Ascending aorta (tissue), 2 donors: ENCODE measurements around the gene CKS2. TPM values are rescaled to one million over a fixed set of nuclear protein-coding genes. Genes with fewer than 3 reads are reported as not detected.

ENCODE experiments used
- DNase-seq, 2 donors: peaks; one replicate each; pipeline ENCODE4 v3.0.0-alpha.2; 2019; ENCODE audit warnings: low spot score in 2 of 2
- H3K27ac ChIP-seq, 2 donors: fragments of 200-600 bp; sonication (generic); one replicate each; pipeline ENCODE4 v1.5.1; 2016 to 2017; ENCODE audit warnings: mild to moderate bottlenecking in 1 of 2
- H3K27me3 ChIP-seq: fragments of 200-600 bp; sonication (generic); one replicate; pipeline ENCODE4 v1.5.1; 2017
- H3K36me3 ChIP-seq, 2 donors: fragments of 200-600 bp; sonication (generic); one replicate each; pipeline ENCODE4 v1.5.1; 2016
- H3K4me1 ChIP-seq, 2 donors: fragments of 200-600 bp; sonication (generic); one replicate each; pipeline ENCODE4 v1.5.1; 2016 to 2017; ENCODE audit warnings: mild to moderate bottlenecking in 1 of 2
- H3K4me3 ChIP-seq, 2 donors: fragments of 200-600 bp; sonication (generic); one replicate each; pipeline ENCODE4 v1.5.1; 2016 to 2017; ENCODE audit warnings: mild to moderate bottlenecking in 1 of 2
- H3K9me3 ChIP-seq, 2 donors: fragments of 200-600 bp; sonication (generic); one replicate each; pipeline ENCODE4 v1.5.1; 2016
- CTCF ChIP-seq, 3 experiments: fragments of 200-600 bp in 2 of 3; fragments of 450-650 bp in 1 of 3; sonication (generic) in 2 of 3; IDR thresholded peaks; one replicate each; pipeline ENCODE4 v1.5.1; 2016 to 2019; ENCODE audit warnings: antibody characterized with exemption in 3 of 3, mild to moderate bottlenecking in 1 of 3, moderate library complexity in 1 of 3
- intact Hi-C: fragments of 100-400 bp; cut with DNase I; formaldehyde crosslinking; loops from one replicate; pipeline ENCODE4 v1.15.1; 2023
- total RNA-seq: library from RNA; depleted of rRNA; stranded (reverse); fragments of >200 nt; gene quantifications from one replicate; pipeline ENCODE4 v1.1.0, GENCODE V29; 2016

CKS2 gene
- total RNA-seq, 1 donor from 2014 or later: not detected

- no peak for TF ChIP-seq CTCF (IDR thresholded peaks at IDR 0.05)
- intact Hi-C loops: no loop called here
Observed at GRCh38 chr9:89309166-89309565, 1.8 kb upstream of the CKS2 start.

GRCh38 chr9:89309608-89310474, 1.2 kb upstream of the CKS2 start:
- no peak for DNase-seq
- Histone ChIP-seq H3K27ac (peak overlapping the region; percentile 100), H3K4me1 (peaks cover 3 to 11% of the 10 kb centered on the region in 2 donors), H3K27me3 (no peaks in the 10 kb centered on the region), H3K9me3 (no peaks in the 10 kb centered on the region), H3K4me3 (peak overlapping the region; percentile 85 to 91), H3K36me3 (no peaks in the 10 kb centered on the region)
- intact Hi-C loops: loop anchor here (1.0 to 10.0 kb wide), 6 partner anchors 8 to 1335 kb away; partner anchors contain the start of genes CDK20, SECISBP2 and SPIN1
- TF ChIP-seq CTCF (IDR thresholded peaks at IDR 0.05): no peak

More at GRCh38 chr9:89309166-89309565, 1.8 kb upstream of the CKS2 start:
- Histone ChIP-seq H3K27me3 (no peaks in the 10 kb centered on the region), H3K36me3 (no peaks in the 10 kb centered on the region), H3K4me3 (no peak overlapping the region), H3K9me3 (no peaks in the 10 kb centered on the region), H3K4me1 (peaks cover 3 to 11% of the 10 kb centered on the region in 2 donors), H3K27ac (peak overlapping the region; percentile 100)
- DNase-seq: no peak

- Histone ChIP-seq H3K36me3 (no peaks in the 10 kb centered on the region), H3K4me1 (peaks cover 3 to 11% of the 10 kb centered on the region in 2 donors), H3K4me3 (peak overlapping the region; percentile 69 to 91), H3K9me3 (no peaks in the 10 kb centered on the region), H3K27ac (peak overlapping the region; percentile 9 to 45), H3K27me3 (no peaks in the 10 kb centered on the region)
- intact Hi-C loops: loop anchor here (2.0 to 10.0 kb wide), 5 partner anchors 129 to 1337 kb away; partner anchors contain the start of genes CDK20 and SPIN1
- DNase-seq: no peak
- TF ChIP-seq CTCF (IDR thresholded peaks at IDR 0.05): no peak
Observed at GRCh38 chr9:89311346-89312221, 589 bp downstream of the CKS2 start.

GRCh38 chr9:89312222-89312571, 1.2 kb downstream of the CKS2 start:
- Histone ChIP-seq H3K36me3 (no peaks in the 10 kb centered on the region), H3K27me3 (no peaks in the 10 kb centered on the region), H3K4me3 (peak overlapping the region; percentile 69 to 91), H3K4me1 (peaks cover 3 to 11% of the 10 kb centered on the region in 2 donors), H3K27ac (no peak overlapping the region), H3K9me3 (no peaks in the 10 kb centered on the region)
- intact Hi-C loops: loop anchor here (5.0 to 10.0 kb wide), 3 partner anchors 130 to 925 kb away; partner anchors contain the start of gene SPIN1
- DNase-seq: no peak
- TF ChIP-seq CTCF (IDR thresholded peaks at IDR 0.05): no peak

GRCh38 chr9:89313842-89314241, 2.8 kb downstream of the CKS2 start:
- DNase-seq: no peak
- Histone ChIP-seq H3K27me3 (no peaks in the 10 kb centered on the region), H3K4me1 (peaks cover 6 to 18% of the 10 kb centered on the region in 2 donors), H3K36me3 (no peaks in the 10 kb centered on the region), H3K4me3 (no peak overlapping the region), H3K27ac (no peak overlapping the region), H3K9me3 (no peaks in the 10 kb centered on the region)
- no peak for TF ChIP-seq CTCF (IDR thresholded peaks at IDR 0.05)
- intact Hi-C loops: loop anchor here (5.0 to 10.0 kb wide), 3 partner anchors 132 to 927 kb away; partner anchors contain the start of gene SPIN1
